Smooth muscle cell (in vitro differentiated cells): ENCODE results near the gene MVK. TPM values are rescaled to one million over a fixed set of nuclear protein-coding genes. Genes with fewer than 3 reads are reported as not detected.

Experiments used
- DNase-seq: peaks from one replicate; lab custom pipeline; 2025; ENCODE audit not compliant: unreplicated experiment; lab: John Stamatoyannopoulos, UW
- H2AFZ ChIP-seq: fragments of 200-600 bp; sonication (generic); 2 replicates; pipeline ENCODE4 v1.6.0; 2016; ENCODE audit warnings: antibody characterized with exemption, low read depth, mild to moderate bottlenecking
- H3F3A ChIP-seq: fragments of 200-600 bp; sonication (generic); 2 replicates; pipeline ENCODE4 v1.6.0; 2017; ENCODE audit warnings: antibody characterized with exemption, low read depth
- H3K27ac ChIP-seq: fragments of 200-600 bp; sonication (generic); 2 replicates; pipeline ENCODE4 v1.5.1; 2016; ENCODE audit warnings: low read depth, mild to moderate bottlenecking
- H3K27me3 ChIP-seq: fragments of 200-600 bp; sonication (generic); 2 replicates; pipeline ENCODE4 v1.6.1; 2016; ENCODE audit warnings: low read depth, mild to moderate bottlenecking
- H3K36me3 ChIP-seq: fragments of 200-600 bp; sonication (generic); 2 replicates; pipeline ENCODE4 v1.5.1; 2016; ENCODE audit warnings: low read depth
- H3K4me1 ChIP-seq: fragments of 200-600 bp; sonication (generic); 2 replicates; pipeline ENCODE4 v1.5.1; 2016; ENCODE audit warnings: low read depth
- H3K4me2 ChIP-seq: fragments of 200-600 bp; sonication (generic); 2 replicates; pipeline ENCODE4 v1.6.0; 2016; ENCODE audit warnings: mild to moderate bottlenecking
- H3K4me3 ChIP-seq: fragments of 200-600 bp; sonication (generic); 2 replicates; pipeline ENCODE4 v1.5.1; 2016; ENCODE audit warnings: mild to moderate bottlenecking
- H3K79me2 ChIP-seq: fragments of 200-600 bp; sonication (generic); 2 replicates; pipeline ENCODE4 v1.6.0; 2016; ENCODE audit warnings: low read depth, mild to moderate bottlenecking
- H3K9ac ChIP-seq: fragments of 200-600 bp; sonication (generic); 2 replicates; pipeline ENCODE4 v1.6.0; 2016; ENCODE audit warnings: low read depth
- H3K9me3 ChIP-seq: fragments of 200-600 bp; sonication (generic); replicated peaks from 2 replicates; pipeline ENCODE4 v1.5.1; 2016; ENCODE audit warnings: low read depth
- H4K20me1 ChIP-seq: fragments of 200-600 bp; sonication (generic); 2 replicates; pipeline ENCODE4 v1.6.0; 2016; ENCODE audit warnings: low read depth
- CTCF ChIP-seq: fragments of 200-600 bp; sonication (generic); IDR thresholded peaks from 2 replicates; pipeline ENCODE4 v1.5.1; 2017; ENCODE audit warnings: borderline replicate concordance, mild to moderate bottlenecking, antibody characterized with exemption; ENCODE audit not compliant: insufficient read depth, poor library complexity, severe bottlenecking
- WGBS: methylation state at CpG from one replicate; pipeline ENCODE4 v1.1.7; 2016; ENCODE audit warnings: low lambda C conversion rate; 5-methylcytosine and 5-hydroxymethylcytosine counted together
- polyA plus RNA-seq: library from polyadenylated mRNA; unstranded; fragments of >200 nt; fragmentation: Nextera tagmentation; extraction: Ambion mirVana; gene quantifications from 2 replicates; pipeline ENCODE4 v1.2.1, GENCODE V29; 2016
- total RNA-seq: library from RNA; depleted of rRNA; stranded (reverse); fragments of >200 nt; gene quantifications from 2 replicates; pipeline ENCODE4 v1.2.3, GENCODE V29; 2014

Gene MVK
- total and polyA plus RNA-seq, 2 experiments from 2014 or later, result 16.3 to 21.1 TPM

DNA sequence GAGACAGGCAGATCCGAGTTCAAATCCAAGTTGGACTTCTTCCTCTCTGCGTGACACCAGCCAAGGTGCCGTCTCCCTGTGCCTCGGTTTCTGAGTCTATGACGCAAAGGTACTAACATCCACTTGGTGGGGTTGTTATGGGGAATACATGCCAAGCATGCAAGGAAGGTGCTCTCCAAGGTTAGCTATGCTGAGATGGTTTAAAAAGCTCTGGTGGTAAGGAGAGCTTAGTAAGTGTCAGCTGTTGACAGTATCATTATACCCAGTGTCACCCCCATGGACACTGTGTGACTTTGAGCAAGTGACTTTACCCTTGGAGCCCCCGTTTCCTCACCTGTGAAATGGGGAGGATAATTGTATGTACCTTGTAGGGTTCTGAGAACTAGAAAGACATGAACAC lies 22.5 kb upstream of the MVK start:
- H3K27ac ChIP-seq, result no peak overlapping the region
- no peak for TF ChIP-seq CTCF
- H3K36me3 ChIP-seq, result no peaks in the 10 kb centered on the region
- H2AFZ ChIP-seq, result no peak overlapping the region
- H3K4me2 ChIP-seq, result no peak overlapping the region
- H3K4me3 ChIP-seq, result no peak overlapping the region
- H3K4me1 ChIP-seq, result no peaks in the 10 kb centered on the region
- H3F3A ChIP-seq, result no peaks in the 10 kb centered on the region
- H3K27me3 ChIP-seq, result no peaks in the 10 kb centered on the region
- DNase-seq, result no peak
- H3K9ac ChIP-seq, result no peak overlapping the region
- no peaks in the 10 kb centered on the region for H4K20me1 ChIP-seq
- no peaks in the 10 kb centered on the region for H3K9me3 ChIP-seq
- 95% methylated on average over 6 of the region's 6 CpGs for WGBS
- no peaks in the 10 kb centered on the region for H3K79me2 ChIP-seq

DNA sequence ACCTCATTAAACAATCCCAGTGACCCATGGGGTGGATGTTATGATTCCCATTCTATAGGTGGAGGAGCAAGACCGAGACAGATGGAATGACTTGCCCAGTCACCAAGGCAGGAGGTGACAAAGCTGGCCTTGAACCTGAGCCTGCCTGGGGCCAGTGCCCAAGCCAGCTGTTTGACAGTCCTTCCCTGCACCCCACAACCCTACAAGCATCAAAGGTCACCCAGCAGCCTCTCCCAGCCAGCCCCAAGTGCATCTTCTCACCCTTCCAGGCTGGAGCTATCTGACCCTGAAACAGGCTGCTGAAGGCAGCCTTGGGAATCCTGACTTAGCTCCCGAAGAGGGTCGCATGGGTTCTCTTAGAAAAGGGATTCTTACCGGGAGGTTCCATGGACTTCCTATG lies 20.6 kb upstream of the MVK start:
- H3K4me1 ChIP-seq, result no peaks in the 10 kb centered on the region
- no peak for DNase-seq
- H4K20me1 ChIP-seq, result no peaks in the 10 kb centered on the region
- no peaks in the 10 kb centered on the region for H3K36me3 ChIP-seq
- no peaks in the 10 kb centered on the region for H3K27me3 ChIP-seq
- no peak overlapping the region for H2AFZ ChIP-seq
- H3K4me3 ChIP-seq, result no peak overlapping the region
- no peak overlapping the region for H3K4me2 ChIP-seq
- H3F3A ChIP-seq, result no peaks in the 10 kb centered on the region
- WGBS, result 90% methylated on average over 4 of the region's 4 CpGs
- no peak for TF ChIP-seq CTCF
- no peaks in the 10 kb centered on the region for H3K79me2 ChIP-seq
- no peaks in the 10 kb centered on the region for H3K9me3 ChIP-seq
- no peak overlapping the region for H3K27ac ChIP-seq
- no peak overlapping the region for H3K9ac ChIP-seq

DNA sequence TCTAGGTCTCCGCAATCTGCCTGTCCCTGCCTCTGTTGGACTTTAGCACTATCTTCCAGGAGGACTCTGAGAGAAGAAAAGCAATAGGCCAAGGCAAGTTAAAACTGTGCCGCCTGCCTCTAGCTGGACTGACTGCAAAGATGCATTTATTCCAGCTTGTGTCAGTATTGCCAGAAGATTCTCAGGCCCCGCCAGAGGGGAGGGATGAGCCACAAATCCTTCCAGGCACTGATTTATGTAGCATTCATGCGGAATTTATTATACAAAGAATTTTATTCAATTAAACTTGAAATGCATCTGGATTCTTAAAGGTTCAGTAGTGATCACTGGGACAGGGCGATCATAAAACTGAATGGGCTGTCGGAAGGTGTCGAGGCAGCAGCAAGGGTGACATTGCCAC lies 20.1 kb upstream of the MVK start:
- Histone ChIP-seq H3K27me3 (no peaks in the 10 kb centered on the region), H3K4me1 (no peaks in the 10 kb centered on the region), H3K27ac (no peak overlapping the region), H3K4me3 (no peak overlapping the region), H2AFZ (no peak overlapping the region), H3K9ac (no peak overlapping the region), H3K4me2 (no peak overlapping the region), H4K20me1 (no peaks in the 10 kb centered on the region), H3K36me3 (no peaks in the 10 kb centered on the region), H3K9me3 (no peaks in the 10 kb centered on the region), H3F3A (no peaks in the 10 kb centered on the region), H3K79me2 (no peaks in the 10 kb centered on the region)
- WGBS, result 92% methylated on average over 7 of the region's 7 CpGs
- TF ChIP-seq CTCF, result no peak
- DNase-seq, result no peak

DNA sequence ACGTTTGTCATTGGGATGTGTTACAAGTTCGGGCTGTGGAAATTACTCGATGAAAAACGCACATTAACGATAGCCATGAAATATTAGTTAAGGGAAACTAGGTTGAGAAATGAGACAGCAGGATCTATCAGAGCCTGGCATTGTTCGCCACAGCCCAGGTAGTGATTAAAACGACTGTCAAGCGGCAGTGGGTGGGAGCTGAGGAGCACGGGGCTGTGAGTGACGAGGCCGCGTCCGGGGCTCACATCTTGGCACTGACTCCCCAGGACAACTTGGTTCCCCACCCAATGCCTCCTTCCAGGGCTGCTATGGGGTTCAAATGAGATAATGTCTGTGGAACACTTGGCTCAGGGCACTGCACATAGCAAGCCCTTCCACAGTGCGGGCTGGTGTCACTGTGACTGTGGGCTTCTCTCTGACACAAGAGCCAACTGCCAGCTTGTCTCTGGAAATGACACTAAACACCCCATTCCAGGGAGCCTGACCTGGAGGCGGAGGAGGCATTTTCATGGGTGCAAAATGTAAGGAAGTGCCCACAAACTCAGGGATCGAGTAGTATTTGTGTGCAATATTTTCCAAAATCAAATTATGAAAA lies 19.6 kb upstream of the MVK start:
- Histone ChIP-seq H3K4me3 (no peak overlapping the region), H3K9me3 (no peaks in the 10 kb centered on the region), H3F3A (no peaks in the 10 kb centered on the region), H3K4me1 (no peaks in the 10 kb centered on the region), H3K9ac (no peak overlapping the region), H3K27ac (no peak overlapping the region), H3K27me3 (no peaks in the 10 kb centered on the region), H3K4me2 (no peak overlapping the region), H3K36me3 (no peaks in the 10 kb centered on the region), H4K20me1 (no peaks in the 10 kb centered on the region), H2AFZ (no peak overlapping the region), H3K79me2 (no peaks in the 10 kb centered on the region)
- DNase-seq, result no peak
- WGBS, result 88% methylated on average over 16 of the region's 16 CpGs
- no peak for TF ChIP-seq CTCF
